ENCODE data around the gene SCLY.

Gene SCLY

DNA sequence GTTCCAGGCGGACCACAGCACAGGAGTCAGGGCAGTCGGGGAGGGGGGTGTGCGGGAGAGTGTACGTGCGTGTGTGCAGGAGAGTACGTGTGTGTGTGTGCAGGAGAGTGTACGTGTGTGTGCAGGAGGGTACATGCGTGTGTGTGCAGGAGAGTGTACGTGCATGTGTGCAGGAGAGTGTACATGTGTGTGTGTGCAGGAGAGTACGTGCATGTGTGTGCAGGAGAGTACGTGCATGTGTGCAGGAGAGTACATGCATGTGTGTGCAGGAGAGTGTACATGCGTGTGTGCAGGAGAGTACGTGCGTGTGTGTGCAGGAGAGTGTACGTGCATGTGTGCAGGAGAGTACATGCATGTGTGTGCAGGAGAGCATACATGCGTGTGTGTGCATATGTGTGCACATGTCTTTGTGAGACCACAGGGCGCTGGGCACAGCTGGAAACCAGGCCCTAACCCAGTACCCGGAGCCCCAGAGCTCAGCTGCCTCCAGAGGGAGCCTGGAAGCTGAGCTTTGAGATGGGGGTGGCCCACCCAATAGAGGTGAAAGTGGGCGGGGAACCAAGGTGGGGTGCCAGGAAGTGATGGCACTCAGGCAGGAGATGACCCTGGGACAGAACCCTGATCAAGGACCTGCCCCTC, 63.8 kb downstream of the SCLY start:
- TF ChIP-seq NFIC (IDR thresholded peaks at IDR 0.05), result no peak
- TF ChIP-seq, protein P1, sequence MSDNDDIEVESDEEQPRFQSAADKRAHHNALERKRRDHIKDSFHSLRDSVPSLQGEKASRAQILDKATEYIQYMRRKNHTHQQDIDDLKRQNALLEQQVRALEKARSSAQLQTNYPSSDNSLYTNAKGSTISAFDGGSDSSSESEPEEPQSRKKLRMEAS (IDR thresholded peaks at IDR 0.05), result no peak
- no peak for TF ChIP-seq TEAD4 (IDR thresholded peaks at IDR 0.05)
- TF ChIP-seq FOXM1 (IDR thresholded peaks at IDR 0.05; ENCODE audit: borderline replicate concordance, low read depth), result no peak
- TF ChIP-seq CREB1 (IDR thresholded peaks at IDR 0.05; ENCODE audit: low read depth), result no peak
- no peak for TF ChIP-seq TAF1 (IDR thresholded peaks at IDR 0.05; ENCODE audit: low read depth)
- no peak for TF ChIP-seq YY1 (IDR thresholded peaks at IDR 0.05; ENCODE audit: low read depth)
- no peak for TF ChIP-seq CEBPB (IDR thresholded peaks at IDR 0.05)
- no peak for TF ChIP-seq EP300 (IDR thresholded peaks at IDR 0.05; ENCODE audit: borderline replicate concordance)
- no peak for TF ChIP-seq RAD21 (IDR thresholded peaks at IDR 0.05; ENCODE audit: low read depth)
- TF ChIP-seq, protein P2, sequence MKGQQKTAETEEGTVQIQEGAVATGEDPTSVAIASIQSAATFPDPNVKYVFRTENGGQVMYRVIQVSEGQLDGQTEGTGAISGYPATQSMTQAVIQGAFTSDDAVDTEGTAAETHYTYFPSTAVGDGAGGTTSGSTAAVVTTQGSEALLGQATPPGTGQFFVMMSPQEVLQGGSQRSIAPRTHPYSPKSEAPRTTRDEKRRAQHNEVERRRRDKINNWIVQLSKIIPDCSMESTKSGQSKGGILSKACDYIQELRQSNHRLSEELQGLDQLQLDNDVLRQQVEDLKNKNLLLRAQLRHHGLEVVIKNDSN (IDR thresholded peaks at IDR 0.05), result no peak
- TF ChIP-seq, protein P3, sequence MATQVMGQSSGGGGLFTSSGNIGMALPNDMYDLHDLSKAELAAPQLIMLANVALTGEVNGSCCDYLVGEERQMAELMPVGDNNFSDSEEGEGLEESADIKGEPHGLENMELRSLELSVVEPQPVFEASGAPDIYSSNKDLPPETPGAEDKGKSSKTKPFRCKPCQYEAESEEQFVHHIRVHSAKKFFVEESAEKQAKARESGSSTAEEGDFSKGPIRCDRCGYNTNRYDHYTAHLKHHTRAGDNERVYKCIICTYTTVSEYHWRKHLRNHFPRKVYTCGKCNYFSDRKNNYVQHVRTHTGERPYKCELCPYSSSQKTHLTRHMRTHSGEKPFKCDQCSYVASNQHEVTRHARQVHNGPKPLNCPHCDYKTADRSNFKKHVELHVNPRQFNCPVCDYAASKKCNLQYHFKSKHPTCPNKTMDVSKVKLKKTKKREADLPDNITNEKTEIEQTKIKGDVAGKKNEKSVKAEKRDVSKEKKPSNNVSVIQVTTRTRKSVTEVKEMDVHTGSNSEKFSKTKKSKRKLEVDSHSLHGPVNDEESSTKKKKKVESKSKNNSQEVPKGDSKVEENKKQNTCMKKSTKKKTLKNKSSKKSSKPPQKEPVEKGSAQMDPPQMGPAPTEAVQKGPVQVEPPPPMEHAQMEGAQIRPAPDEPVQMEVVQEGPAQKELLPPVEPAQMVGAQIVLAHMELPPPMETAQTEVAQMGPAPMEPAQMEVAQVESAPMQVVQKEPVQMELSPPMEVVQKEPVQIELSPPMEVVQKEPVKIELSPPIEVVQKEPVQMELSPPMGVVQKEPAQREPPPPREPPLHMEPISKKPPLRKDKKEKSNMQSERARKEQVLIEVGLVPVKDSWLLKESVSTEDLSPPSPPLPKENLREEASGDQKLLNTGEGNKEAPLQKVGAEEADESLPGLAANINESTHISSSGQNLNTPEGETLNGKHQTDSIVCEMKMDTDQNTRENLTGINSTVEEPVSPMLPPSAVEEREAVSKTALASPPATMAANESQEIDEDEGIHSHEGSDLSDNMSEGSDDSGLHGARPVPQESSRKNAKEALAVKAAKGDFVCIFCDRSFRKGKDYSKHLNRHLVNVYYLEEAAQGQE (IDR thresholded peaks at IDR 0.05; ENCODE audit: low read depth), result no peak
- no peak for TF ChIP-seq TCF12 (IDR thresholded peaks at IDR 0.05; ENCODE audit: low read depth)
- TF ChIP-seq ZBTB7A (IDR thresholded peaks at IDR 0.05; ENCODE audit: low read depth), result no peak
- TF ChIP-seq EGR1 (IDR thresholded peaks at IDR 0.05), result no peak

DNA sequence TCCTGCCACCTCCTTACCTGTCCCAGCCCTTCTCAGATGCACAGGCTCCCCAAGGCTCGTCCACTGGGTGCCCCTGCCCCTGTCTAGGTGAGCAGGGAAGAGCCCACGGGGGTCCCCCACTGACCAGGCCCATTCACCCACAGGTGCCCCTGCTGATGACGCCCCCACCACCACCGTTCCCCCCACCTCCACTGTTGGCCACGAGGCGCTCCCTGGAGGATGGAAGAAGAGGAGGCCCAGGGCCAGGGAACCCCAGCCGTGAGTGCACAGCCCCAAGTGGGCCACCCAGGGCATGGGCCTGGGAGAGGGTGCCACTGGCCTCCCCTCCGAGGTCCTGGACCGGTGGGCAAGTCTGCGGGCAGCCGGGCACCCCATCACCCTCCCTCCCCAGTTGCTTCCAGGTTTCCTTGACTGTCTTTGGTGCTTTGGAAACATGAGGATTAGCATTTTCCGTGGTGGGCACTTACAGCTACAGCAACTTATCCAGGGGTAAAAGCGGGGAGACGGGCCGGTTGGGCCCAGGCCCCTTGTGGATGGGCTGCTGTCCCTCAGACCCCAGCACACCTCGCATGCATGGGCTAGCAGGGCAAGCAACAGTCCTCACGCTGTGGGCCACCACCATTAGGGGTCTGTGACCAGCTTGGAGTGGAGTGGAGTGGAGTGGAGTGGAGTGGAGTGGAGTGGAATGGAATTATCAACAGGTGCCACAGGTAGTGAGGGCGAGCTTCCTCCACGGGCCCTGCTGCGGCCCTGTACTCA, 64.5 kb downstream of the SCLY start:
- no peak for TF ChIP-seq TAF1 (IDR thresholded peaks at IDR 0.05; ENCODE audit: low read depth)
- TF ChIP-seq EP300 (IDR thresholded peaks at IDR 0.05; ENCODE audit: borderline replicate concordance), result no peak
- TF ChIP-seq, protein P2 (IDR thresholded peaks at IDR 0.05), result no peak
- no peak for TF ChIP-seq TEAD4 (IDR thresholded peaks at IDR 0.05)
- no peak for TF ChIP-seq RAD21 (IDR thresholded peaks at IDR 0.05; ENCODE audit: low read depth)
- TF ChIP-seq, protein P1 (IDR thresholded peaks at IDR 0.05), result no peak
- no peak for TF ChIP-seq EGR1 (IDR thresholded peaks at IDR 0.05)
- TF ChIP-seq FOXM1 (IDR thresholded peaks at IDR 0.05; ENCODE audit: borderline replicate concordance, low read depth), result no peak
- TF ChIP-seq, protein P3 (IDR thresholded peaks at IDR 0.05; ENCODE audit: low read depth), result no peak
- no peak for TF ChIP-seq CEBPB (IDR thresholded peaks at IDR 0.05)
- no peak for TF ChIP-seq YY1 (IDR thresholded peaks at IDR 0.05; ENCODE audit: low read depth)
- no peak for TF ChIP-seq ZBTB7A (IDR thresholded peaks at IDR 0.05; ENCODE audit: low read depth)

DNA sequence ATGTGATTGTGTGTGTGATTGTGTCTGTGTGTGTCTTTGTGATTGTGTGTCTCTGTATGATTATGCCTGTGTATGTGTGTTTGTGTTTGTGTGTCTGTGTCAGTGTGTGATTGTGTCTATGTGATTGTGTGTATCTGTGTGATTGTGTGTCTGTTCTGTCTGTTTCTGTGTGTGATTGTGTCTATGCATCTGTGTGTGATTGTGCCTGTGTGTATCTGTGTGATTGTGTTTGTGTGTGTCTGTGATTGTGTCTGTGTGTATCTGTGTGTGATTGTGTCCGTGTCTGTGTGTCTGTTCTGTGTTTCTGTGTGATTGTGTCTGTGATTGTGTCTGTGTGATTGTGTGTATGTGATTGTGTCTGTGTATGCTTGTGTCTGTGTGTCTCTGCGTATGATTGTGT, 65.5 kb downstream of the SCLY start:
- TF ChIP-seq, protein P1 (IDR thresholded peaks at IDR 0.05), result no peak
- TF ChIP-seq TCF12 (IDR thresholded peaks at IDR 0.05; ENCODE audit: low read depth), result no peak
- no peak for TF ChIP-seq CREB1 (IDR thresholded peaks at IDR 0.05; ENCODE audit: low read depth)
- TF ChIP-seq, protein P2 (IDR thresholded peaks at IDR 0.05), result no peak

DNA sequence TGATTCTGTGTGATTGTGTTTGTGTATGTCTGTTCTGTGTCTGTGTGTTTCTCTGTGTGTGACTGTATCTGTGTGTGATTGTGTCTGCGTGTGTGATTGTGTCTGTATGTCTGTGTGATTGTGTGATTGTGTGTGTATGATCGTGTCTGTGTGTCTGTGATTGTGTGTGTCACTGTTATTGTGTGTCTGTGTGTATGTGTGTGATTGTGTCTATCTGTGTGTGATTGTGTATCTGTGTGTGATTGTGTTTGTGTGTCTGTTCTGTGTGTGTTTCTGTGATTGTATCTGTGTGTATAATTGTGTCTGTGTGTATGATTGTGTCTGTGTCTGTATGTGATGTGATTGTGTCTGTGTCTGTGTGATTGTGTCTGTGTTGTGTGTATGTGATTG, 66.0 kb downstream of the SCLY start:
- TF ChIP-seq CREB1 (IDR thresholded peaks at IDR 0.05; ENCODE audit: low read depth), result no peak

DNA sequence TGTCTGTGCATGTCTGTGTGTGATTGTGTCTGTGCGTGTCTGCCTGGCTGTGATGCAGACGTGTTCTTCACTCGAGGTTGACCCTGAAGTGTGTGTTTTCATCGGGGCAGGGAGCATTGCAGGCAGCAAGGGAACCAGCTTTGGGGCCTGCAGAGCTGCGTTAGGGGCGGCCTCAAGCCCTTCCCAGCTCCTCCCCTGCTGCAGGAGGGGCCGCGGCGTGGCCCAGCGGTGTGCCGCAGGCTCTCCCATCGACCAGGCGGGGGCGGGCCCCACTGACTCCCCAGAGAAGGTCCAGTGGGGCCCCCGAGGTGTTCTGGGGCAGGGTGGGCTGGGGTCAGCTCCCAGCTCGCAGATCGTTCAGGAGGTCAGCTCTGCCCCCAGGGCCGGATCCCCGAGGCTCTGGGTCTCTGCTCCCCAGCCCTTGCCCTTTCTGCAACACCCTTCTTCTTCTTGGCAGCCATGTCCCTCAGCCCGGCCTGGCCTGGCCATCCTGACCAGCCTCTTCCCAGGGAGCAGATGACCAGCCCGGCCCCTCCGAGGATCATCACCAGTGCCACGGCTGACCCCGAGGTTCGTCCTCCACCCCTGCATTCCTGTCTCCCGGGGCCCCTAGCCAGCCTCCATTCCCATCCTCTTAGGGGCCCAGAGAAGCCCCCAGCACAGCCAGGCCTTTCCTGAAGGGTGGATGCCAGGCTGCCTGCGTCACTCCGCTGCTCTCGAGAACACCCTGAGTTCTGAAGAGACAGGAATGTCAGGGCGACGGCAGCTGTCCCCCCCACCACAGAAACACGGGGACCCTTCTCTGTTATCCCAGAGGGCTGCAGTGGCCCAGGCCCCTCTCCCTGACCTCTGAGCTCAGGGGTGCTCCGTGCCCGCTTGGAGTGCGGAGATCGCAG, 66.6 kb downstream of the SCLY start:
- TF ChIP-seq TEAD4 (IDR thresholded peaks at IDR 0.05) (no peak), TAF1 (IDR thresholded peaks at IDR 0.05; ENCODE audit: low read depth) (no peak), YY1 (IDR thresholded peaks at IDR 0.05; ENCODE audit: low read depth) (no peak), ZBTB7A (IDR thresholded peaks at IDR 0.05; ENCODE audit: low read depth) (no peak), EP300 (IDR thresholded peaks at IDR 0.05; ENCODE audit: borderline replicate concordance) (no peak)
